ENCODE data around the gene GAS6. TPM values are rescaled to one million over a fixed set of nuclear protein-coding genes. Genes with fewer than 3 reads are reported as not detected.

The GAS6 gene
- total and polyA plus RNA-seq, 2 donors (not counting 1 experiment from before 2014, with no cell fraction given) = 0.25 to 0.78 TPM

DNA sequence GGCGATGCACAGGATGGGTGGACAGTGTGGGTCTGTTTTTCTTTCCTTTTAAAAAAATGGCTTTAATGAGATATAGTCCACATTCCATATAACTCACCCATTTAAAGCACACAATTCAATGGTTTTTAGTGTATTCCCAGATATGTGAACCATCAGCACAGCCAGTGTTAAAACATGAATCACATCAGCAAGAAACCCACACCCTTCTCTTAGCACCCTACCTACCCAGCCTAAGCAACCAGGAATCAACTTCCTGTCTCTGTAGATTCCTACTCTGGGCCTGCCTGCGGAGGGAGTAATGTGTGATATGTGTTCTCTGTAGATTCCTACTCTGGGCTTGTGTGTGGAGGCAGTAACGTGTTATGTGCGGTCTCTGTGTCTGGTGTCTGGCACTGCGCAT is 92.9 kb downstream of the GAS6 start:
- Histone ChIP-seq H3K27ac (ENCODE audit: low read length in 2 of 2) (no peak overlapping the region), H2AFZ (ENCODE audit: insufficient read depth, low read depth, low read length, poor library complexity, severe bottlenecking) (no peak overlapping the region), H3K9me3 (ENCODE audit: control extremely low read depth in 1 of 3, control insufficient read depth in 2 of 3, insufficient read depth in 1 of 3, low read length in 2 of 3) (peaks cover 0 to 6% (median 0%) of the 10 kb centered on the region in 3 donors), H3K9ac (ENCODE audit: low read length) (no peak overlapping the region), H3K36me3 (replicated peaks in 1 of 2; ENCODE audit: control extremely low read depth in 1 of 2, control insufficient read depth in 1 of 2, extremely low read depth in 1 of 2, insufficient read depth in 2 of 2, low read length in 1 of 2) (no peaks in the 10 kb centered on the region), H3K4me3 (ENCODE audit: control extremely low read depth in 1 of 5, extremely low read depth in 1 of 5, insufficient read depth in 1 of 5, low read depth in 2 of 5, low read length in 4 of 5) (no peak overlapping the region), H3K4me2 (replicated peaks; ENCODE audit: low read depth, low read length, poor library complexity, severe bottlenecking) (no peak overlapping the region), H4K20me1 (ENCODE audit: control insufficient read depth, insufficient read depth, low read length, poor library complexity, severe bottlenecking) (no peaks in the 10 kb centered on the region), H3K4me1 (ENCODE audit: control insufficient read depth in 2 of 2, insufficient read depth in 2 of 2, low read length in 2 of 2) (no peaks in the 10 kb centered on the region), H3K27me3 (replicated peaks in 1 of 4; ENCODE audit: control extremely low read depth in 1 of 4, control insufficient read depth in 3 of 4, insufficient read depth in 4 of 4, low read length in 3 of 4) (peaks cover 0 to 6% (median 0%) of the 10 kb centered on the region in 4 experiments), H3K79me2 (ENCODE audit: control insufficient read depth, insufficient read depth, low read length) (no peaks in the 10 kb centered on the region)
- TF ChIP-seq EZH2 (IDR thresholded peaks at IDR 0.05; ENCODE audit: borderline replicate concordance, insufficient read depth, low read depth, low read length, poor library complexity, severe bottlenecking) (no peak), CTCF (IDR thresholded peaks at IDR 0.05) (no peak)
- no peaks in the 10 kb centered on the region for H3K4me1 Mint-ChIP-seq
- ATAC-seq (ENCODE audit: low read depth) (no peak), DNase-seq (no peak)
- ChIA-PET CTCF (no interaction called here), POLR2A (no interaction called here)
- peaks cover 5% of the 10 kb centered on the region for H3K9me3 Mint-ChIP-seq (ENCODE audit: insufficient read depth)
- H3K27me3 Mint-ChIP-seq = peaks cover 5% of the 10 kb centered on the region
- WGBS (ENCODE audit: insufficient coverage) = 87% methylated on average over 3 of the region's 5 CpGs
- intact Hi-C loops (cut with micrococcal nuclease) = no loop called here
- H3K27ac Mint-ChIP-seq = no peak overlapping the region
- H3K4me3 Mint-ChIP-seq = no peak overlapping the region

Other genes starting within 250 kb of the GAS6 start
- not detected in 2 replicates for gene ATP4B, start 205.9 kb downstream of the GAS6 start, total RNA-seq
- not detected in 2 replicates for gene ATP4B, start 205.9 kb downstream of the GAS6 start, polyA plus RNA-seq
- 0.15 TPM in 1 of 2 replicates, not detected in the other for gene GRK1, start 196.9 kb downstream of the GAS6 start, total RNA-seq
- gene GRK1, start 196.9 kb downstream of the GAS6 start, polyA plus RNA-seq = 0.03 TPM in 1 of 2 replicates, not detected in the other
- 5.9 and 8.2 TPM in 2 replicates for gene TMEM255B, start 104.8 kb downstream of the GAS6 start, total RNA-seq
- gene TMEM255B, start 104.8 kb downstream of the GAS6 start, polyA plus RNA-seq = 0.63 and 2.1 TPM in 2 replicates
- gene C13orf46, start 110.0 kb upstream of the GAS6 start, total RNA-seq = 4.8 and 5.4 TPM in 2 replicates
- 1.2 and 1.4 TPM in 2 replicates for gene C13orf46, start 110.0 kb upstream of the GAS6 start, polyA plus RNA-seq